ENCODE results near the gene PACSIN2.

PACSIN2 gene

DNA sequence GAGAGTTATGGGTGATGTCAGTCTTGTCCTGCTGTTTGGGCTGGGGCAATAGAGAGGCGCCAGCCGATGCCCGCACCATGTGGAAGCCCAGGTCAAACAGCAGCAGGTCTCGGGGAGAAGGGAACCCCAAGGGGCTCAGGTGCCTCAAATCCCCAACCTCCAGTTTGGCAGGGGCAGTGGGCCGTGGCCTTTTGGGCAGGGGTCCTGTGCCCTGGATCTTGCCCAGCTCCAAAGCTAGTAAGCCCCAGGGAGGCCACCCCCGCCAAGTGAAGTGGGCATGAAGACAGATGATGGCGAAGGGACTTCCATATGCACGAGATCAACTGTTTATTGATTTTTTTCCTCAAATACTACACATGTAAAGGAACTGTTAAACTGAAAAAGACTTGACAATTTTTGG, 145.5 kb downstream of the PACSIN2 start:
- CTCF ChIA-PET: no interaction called here
- POLR2A ChIA-PET: no interaction called here
- DNase-seq (ENCODE audit: extremely low spot score): no peak
- TF ChIP-seq SUZ12 (IDR thresholded peaks at IDR 0.05) (no peak), FOXM1 (IDR thresholded peaks at IDR 0.05; ENCODE audit: borderline replicate concordance) (no peak)

DNA sequence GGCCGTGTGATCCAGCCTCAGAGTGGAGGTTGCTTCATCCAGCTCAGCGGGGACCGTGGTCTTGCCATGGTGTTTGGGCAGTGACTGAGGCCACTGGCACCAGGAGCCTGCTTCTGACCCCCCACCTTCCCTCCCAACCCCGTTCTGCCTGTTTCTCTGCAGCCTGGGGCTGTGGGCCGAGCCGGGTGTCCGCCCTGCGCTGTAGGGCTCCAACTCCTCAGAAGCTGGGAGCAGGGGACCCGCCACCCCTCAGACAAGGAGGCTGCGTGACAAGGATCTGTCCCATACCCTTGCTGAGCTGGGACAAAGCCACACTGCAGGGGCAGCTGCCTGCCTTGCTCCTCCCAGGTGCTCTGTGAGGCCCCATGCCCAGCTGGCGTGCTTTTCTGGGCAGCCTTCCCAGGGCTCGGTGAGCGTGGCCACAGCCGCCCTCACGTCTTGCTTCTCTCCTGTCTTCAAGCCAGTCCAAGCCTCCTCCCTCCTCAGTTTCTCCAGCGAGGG, 146.1 kb downstream of the PACSIN2 start:
- POLR2A ChIA-PET: interaction anchor here (1.1 kb wide), 2 partner anchors 55 to 91 kb away, joined by 3 read pairs; no protein-coding TSS in a partner anchor
- TF ChIP-seq TARDBP (IDR thresholded peaks at IDR 0.05) (no peak), FOXK2 (IDR thresholded peaks at IDR 0.05) (no peak), CTBP1 (IDR thresholded peaks at IDR 0.05; ENCODE audit: borderline replicate concordance) (no peak), FOXA1 (IDR thresholded peaks at IDR 0.05) (no peak), L3MBTL2 (conservative IDR thresholded peaks at IDR 0.05) (no peak), ARNT (IDR thresholded peaks at IDR 0.05) (no peak), LEF1 (IDR thresholded peaks at IDR 0.05; ENCODE audit: borderline replicate concordance) (no peak)
- CTCF ChIA-PET: interaction anchor here (0.9 to 1.1 kb wide), 2 partner anchors 10 to 91 kb away, joined by 3 read pairs; no protein-coding TSS in a partner anchor
- no peak for DNase-seq (ENCODE audit: extremely low spot score)

GRCh38 chr22:42866100-42866499, 148.8 kb downstream of the PACSIN2 start:
- no peak for DNase-seq (ENCODE audit: extremely low spot score)
- CTCF ChIA-PET: no interaction called here
- POLR2A ChIA-PET: interaction anchor here (1.1 kb wide), 1 partner anchor 10 kb away, joined by 3 read pairs; no protein-coding TSS in a partner anchor
- TF ChIP-seq FOXK2 (IDR thresholded peaks at IDR 0.05) (no peak), ARNT (IDR thresholded peaks at IDR 0.05) (no peak)

DNA sequence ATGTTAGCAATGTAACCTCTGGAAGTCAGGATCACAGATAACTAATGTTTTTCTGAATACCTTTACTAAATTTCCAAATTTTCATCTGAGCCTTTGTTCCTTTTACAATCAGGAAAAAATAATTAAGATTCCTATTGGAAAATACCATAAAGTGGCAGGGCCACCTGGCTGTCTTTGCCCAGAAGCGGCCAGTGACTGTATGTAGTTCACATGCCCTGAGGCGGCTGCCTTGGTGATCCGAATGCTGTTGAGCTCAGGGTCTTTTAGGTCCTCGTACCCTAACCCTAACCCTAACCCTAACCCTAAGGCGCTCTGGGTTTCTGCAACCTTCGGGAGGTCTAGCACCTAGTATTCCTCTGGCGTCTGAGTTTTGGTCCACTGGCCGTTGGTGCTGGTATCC, 149.4 kb downstream of the PACSIN2 start:
- DNase-seq (ENCODE audit: extremely low spot score): no peak
- ChIA-PET POLR2A (no interaction called here), CTCF (no interaction called here)
- TF ChIP-seq ARNT (IDR thresholded peaks at IDR 0.05) (no peak), HDGF (IDR thresholded peaks at IDR 0.05; ENCODE audit: borderline replicate concordance) (no peak), SP1 (IDR thresholded peaks at IDR 0.05) (no peak), PKNOX1 (IDR thresholded peaks at IDR 0.05) (no peak), CTBP1 (IDR thresholded peaks at IDR 0.05; ENCODE audit: borderline replicate concordance) (no peak), ELF4 (IDR thresholded peaks at IDR 0.05) (no peak), FOXK2 (IDR thresholded peaks at IDR 0.05) (no peak), FOXM1 (IDR thresholded peaks at IDR 0.05; ENCODE audit: borderline replicate concordance) (no peak), L3MBTL2 (conservative IDR thresholded peaks at IDR 0.05) (no peak)

GRCh38 chr22:42863349-42863961, 151.5 kb downstream of the PACSIN2 start:
- CTCF ChIA-PET: no interaction called here
- no peak for DNase-seq (ENCODE audit: extremely low spot score)
- POLR2A ChIA-PET: no interaction called here
- TF ChIP-seq L3MBTL2 (conservative IDR thresholded peaks at IDR 0.05): no peak
- no peak for TF ChIP-seq SP1 (IDR thresholded peaks at IDR 0.05)
- no peak for TF ChIP-seq ZNF384 (IDR thresholded peaks at IDR 0.05)
- no peak for TF ChIP-seq PKNOX1 (IDR thresholded peaks at IDR 0.05)
- TF ChIP-seq TARDBP (IDR thresholded peaks at IDR 0.05): no peak
- TF ChIP-seq FOXA1 (IDR thresholded peaks at IDR 0.05): no peak
- TF ChIP-seq SUZ12 (IDR thresholded peaks at IDR 0.05): no peak
- TF ChIP-seq HDGF (IDR thresholded peaks at IDR 0.05; ENCODE audit: borderline replicate concordance): no peak
- TF ChIP-seq BHLHE40 (IDR thresholded peaks at IDR 0.05; ENCODE audit: borderline replicate concordance): no peak
- TF ChIP-seq NFRKB (IDR thresholded peaks at IDR 0.05): no peak
- no peak for TF ChIP-seq ELF4 (IDR thresholded peaks at IDR 0.05)
- TF ChIP-seq LEF1 (IDR thresholded peaks at IDR 0.05; ENCODE audit: borderline replicate concordance): no peak

- DNase-seq (ENCODE audit: extremely low spot score): no peak
- ChIA-PET POLR2A (no interaction called here), CTCF (no interaction called here)
- TF ChIP-seq LEF1 (IDR thresholded peaks at IDR 0.05; ENCODE audit: borderline replicate concordance) (no peak), BHLHE40 (IDR thresholded peaks at IDR 0.05; ENCODE audit: borderline replicate concordance) (no peak), ARNT (IDR thresholded peaks at IDR 0.05) (no peak), FOXA1 (IDR thresholded peaks at IDR 0.05) (no peak), ZNF384 (IDR thresholded peaks at IDR 0.05) (no peak), SUZ12 (IDR thresholded peaks at IDR 0.05) (no peak), PKNOX1 (IDR thresholded peaks at IDR 0.05) (no peak), HDGF (IDR thresholded peaks at IDR 0.05; ENCODE audit: borderline replicate concordance) (no peak), ELF4 (IDR thresholded peaks at IDR 0.05) (no peak), FOXM1 (IDR thresholded peaks at IDR 0.05; ENCODE audit: borderline replicate concordance) (no peak), TARDBP (IDR thresholded peaks at IDR 0.05) (no peak), SP1 (IDR thresholded peaks at IDR 0.05) (no peak), CTBP1 (IDR thresholded peaks at IDR 0.05; ENCODE audit: borderline replicate concordance) (no peak), L3MBTL2 (conservative IDR thresholded peaks at IDR 0.05) (no peak)
Measured at GRCh38 chr22:42862045-42862734, 152.8 kb downstream of the PACSIN2 start.

Measured in HEK293T (cell line).